ENCODE results near the gene GCNA.

DNA sequence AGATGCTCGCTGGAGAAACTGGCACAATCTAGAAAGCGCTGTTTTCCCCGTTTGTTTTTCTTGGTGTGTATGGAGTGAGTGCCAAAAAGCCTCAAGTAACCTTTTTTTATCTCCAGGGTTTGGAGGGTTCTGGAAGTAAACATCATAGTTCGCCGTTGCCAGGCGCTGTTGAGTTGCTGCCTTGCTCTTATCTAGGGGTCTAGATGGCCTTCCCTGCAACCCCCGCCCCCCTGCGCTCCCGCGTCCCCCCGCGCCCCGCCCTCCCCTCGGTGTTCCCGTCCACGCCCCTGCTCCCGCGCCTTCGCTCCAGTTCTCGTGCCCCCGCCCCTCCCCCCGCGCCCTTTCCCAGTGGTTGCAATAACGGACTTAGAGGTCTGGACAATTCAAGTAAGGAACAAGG lies 555 bp upstream of the GCNA start:
- TF ChIP-seq, protein P1, sequence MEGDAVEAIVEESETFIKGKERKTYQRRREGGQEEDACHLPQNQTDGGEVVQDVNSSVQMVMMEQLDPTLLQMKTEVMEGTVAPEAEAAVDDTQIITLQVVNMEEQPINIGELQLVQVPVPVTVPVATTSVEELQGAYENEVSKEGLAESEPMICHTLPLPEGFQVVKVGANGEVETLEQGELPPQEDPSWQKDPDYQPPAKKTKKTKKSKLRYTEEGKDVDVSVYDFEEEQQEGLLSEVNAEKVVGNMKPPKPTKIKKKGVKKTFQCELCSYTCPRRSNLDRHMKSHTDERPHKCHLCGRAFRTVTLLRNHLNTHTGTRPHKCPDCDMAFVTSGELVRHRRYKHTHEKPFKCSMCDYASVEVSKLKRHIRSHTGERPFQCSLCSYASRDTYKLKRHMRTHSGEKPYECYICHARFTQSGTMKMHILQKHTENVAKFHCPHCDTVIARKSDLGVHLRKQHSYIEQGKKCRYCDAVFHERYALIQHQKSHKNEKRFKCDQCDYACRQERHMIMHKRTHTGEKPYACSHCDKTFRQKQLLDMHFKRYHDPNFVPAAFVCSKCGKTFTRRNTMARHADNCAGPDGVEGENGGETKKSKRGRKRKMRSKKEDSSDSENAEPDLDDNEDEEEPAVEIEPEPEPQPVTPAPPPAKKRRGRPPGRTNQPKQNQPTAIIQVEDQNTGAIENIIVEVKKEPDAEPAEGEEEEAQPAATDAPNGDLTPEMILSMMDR (IDR thresholded peaks at IDR 0.05) = no peak
- TF ChIP-seq RCOR1 (IDR thresholded peaks at IDR 0.05; ENCODE audit: low read length) = no peak
- TF ChIP-seq GABPA (IDR thresholded peaks at IDR 0.05; ENCODE audit: low read depth) = no peak
- TF ChIP-seq, protein P2, sequence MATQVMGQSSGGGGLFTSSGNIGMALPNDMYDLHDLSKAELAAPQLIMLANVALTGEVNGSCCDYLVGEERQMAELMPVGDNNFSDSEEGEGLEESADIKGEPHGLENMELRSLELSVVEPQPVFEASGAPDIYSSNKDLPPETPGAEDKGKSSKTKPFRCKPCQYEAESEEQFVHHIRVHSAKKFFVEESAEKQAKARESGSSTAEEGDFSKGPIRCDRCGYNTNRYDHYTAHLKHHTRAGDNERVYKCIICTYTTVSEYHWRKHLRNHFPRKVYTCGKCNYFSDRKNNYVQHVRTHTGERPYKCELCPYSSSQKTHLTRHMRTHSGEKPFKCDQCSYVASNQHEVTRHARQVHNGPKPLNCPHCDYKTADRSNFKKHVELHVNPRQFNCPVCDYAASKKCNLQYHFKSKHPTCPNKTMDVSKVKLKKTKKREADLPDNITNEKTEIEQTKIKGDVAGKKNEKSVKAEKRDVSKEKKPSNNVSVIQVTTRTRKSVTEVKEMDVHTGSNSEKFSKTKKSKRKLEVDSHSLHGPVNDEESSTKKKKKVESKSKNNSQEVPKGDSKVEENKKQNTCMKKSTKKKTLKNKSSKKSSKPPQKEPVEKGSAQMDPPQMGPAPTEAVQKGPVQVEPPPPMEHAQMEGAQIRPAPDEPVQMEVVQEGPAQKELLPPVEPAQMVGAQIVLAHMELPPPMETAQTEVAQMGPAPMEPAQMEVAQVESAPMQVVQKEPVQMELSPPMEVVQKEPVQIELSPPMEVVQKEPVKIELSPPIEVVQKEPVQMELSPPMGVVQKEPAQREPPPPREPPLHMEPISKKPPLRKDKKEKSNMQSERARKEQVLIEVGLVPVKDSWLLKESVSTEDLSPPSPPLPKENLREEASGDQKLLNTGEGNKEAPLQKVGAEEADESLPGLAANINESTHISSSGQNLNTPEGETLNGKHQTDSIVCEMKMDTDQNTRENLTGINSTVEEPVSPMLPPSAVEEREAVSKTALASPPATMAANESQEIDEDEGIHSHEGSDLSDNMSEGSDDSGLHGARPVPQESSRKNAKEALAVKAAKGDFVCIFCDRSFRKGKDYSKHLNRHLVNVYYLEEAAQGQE (IDR thresholded peaks at IDR 0.05; ENCODE audit: low read depth, low read length) = no peak
- no peak for TF ChIP-seq FOSL2 (IDR thresholded peaks at IDR 0.05; ENCODE audit: borderline replicate concordance, low read depth)
- TF ChIP-seq POLR2AphosphoS5 (IDR thresholded peaks at IDR 0.05; ENCODE audit: low read depth, low read length) = no peak
- no peak for TF ChIP-seq RAD21 (IDR thresholded peaks at IDR 0.05; ENCODE audit: low read length)
- TF ChIP-seq TEAD4 (IDR thresholded peaks at IDR 0.05; ENCODE audit: borderline replicate concordance, insufficient read depth) = no peak
- TF ChIP-seq, protein P3, sequence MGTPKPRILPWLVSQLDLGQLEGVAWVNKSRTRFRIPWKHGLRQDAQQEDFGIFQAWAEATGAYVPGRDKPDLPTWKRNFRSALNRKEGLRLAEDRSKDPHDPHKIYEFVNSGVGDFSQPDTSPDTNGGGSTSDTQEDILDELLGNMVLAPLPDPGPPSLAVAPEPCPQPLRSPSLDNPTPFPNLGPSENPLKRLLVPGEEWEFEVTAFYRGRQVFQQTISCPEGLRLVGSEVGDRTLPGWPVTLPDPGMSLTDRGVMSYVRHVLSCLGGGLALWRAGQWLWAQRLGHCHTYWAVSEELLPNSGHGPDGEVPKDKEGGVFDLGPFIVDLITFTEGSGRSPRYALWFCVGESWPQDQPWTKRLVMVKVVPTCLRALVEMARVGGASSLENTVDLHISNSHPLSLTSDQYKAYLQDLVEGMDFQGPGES (IDR thresholded peaks at IDR 0.05; ENCODE audit: low read depth, low read length) = no peak
- TF ChIP-seq CHD2 (IDR thresholded peaks at IDR 0.05; ENCODE audit: low read length, partially characterized antibody) = no peak
- no peak for TF ChIP-seq ELF1 (IDR thresholded peaks at IDR 0.05)
- TF ChIP-seq, protein P4, sequence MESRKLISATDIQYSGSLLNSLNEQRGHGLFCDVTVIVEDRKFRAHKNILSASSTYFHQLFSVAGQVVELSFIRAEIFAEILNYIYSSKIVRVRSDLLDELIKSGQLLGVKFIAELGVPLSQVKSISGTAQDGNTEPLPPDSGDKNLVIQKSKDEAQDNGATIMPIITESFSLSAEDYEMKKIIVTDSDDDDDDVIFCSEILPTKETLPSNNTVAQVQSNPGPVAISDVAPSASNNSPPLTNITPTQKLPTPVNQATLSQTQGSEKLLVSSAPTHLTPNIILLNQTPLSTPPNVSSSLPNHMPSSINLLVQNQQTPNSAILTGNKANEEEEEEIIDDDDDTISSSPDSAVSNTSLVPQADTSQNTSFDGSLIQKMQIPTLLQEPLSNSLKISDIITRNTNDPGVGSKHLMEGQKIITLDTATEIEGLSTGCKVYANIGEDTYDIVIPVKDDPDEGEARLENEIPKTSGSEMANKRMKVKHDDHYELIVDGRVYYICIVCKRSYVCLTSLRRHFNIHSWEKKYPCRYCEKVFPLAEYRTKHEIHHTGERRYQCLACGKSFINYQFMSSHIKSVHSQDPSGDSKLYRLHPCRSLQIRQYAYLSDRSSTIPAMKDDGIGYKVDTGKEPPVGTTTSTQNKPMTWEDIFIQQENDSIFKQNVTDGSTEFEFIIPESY (IDR thresholded peaks at IDR 0.05; ENCODE audit: borderline replicate concordance, low read depth) = no peak
- TF ChIP-seq EZH2phosphoT487 (IDR thresholded peaks at IDR 0.05; ENCODE audit: borderline replicate concordance, low read depth) = no peak
